ENCODE measurements around the gene STIM2. TPM values are rescaled to one million over a fixed set of nuclear protein-coding genes. Genes with fewer than 3 reads are reported as not detected.

STIM2 gene
- total RNA-seq, 1 experiment from 2014 or later, result 15.5 TPM

GRCh38 chr4:26827798-26828197 is 32.8 kb upstream of the STIM2 start:
- ATAC-seq, result no peak
- TF ChIP-seq, protein P1, sequence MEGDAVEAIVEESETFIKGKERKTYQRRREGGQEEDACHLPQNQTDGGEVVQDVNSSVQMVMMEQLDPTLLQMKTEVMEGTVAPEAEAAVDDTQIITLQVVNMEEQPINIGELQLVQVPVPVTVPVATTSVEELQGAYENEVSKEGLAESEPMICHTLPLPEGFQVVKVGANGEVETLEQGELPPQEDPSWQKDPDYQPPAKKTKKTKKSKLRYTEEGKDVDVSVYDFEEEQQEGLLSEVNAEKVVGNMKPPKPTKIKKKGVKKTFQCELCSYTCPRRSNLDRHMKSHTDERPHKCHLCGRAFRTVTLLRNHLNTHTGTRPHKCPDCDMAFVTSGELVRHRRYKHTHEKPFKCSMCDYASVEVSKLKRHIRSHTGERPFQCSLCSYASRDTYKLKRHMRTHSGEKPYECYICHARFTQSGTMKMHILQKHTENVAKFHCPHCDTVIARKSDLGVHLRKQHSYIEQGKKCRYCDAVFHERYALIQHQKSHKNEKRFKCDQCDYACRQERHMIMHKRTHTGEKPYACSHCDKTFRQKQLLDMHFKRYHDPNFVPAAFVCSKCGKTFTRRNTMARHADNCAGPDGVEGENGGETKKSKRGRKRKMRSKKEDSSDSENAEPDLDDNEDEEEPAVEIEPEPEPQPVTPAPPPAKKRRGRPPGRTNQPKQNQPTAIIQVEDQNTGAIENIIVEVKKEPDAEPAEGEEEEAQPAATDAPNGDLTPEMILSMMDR (conservative IDR thresholded peaks at IDR 0.05; ENCODE audit: low read depth, low read length), result no peak
- Histone ChIP-seq H4K20me1 (ENCODE audit: low read length) (no peaks in the 10 kb centered on the region), H3K27ac (ENCODE audit: low read length) (no peak overlapping the region), H3K79me2 (ENCODE audit: low read length) (no peaks in the 10 kb centered on the region), H3K4me3 (ENCODE audit: low read length) (no peak overlapping the region), H2AFZ (ENCODE audit: low read length) (no peak overlapping the region), H3K4me2 (ENCODE audit: low read length) (no peak overlapping the region), H3K9me3 (ENCODE audit: low read length) (no peaks in the 10 kb centered on the region), H3K27me3 (ENCODE audit: low read length) (no peaks in the 10 kb centered on the region), H3K4me1 (ENCODE audit: insufficient read depth, low read length) (no peaks in the 10 kb centered on the region), H3F3A (ENCODE audit: low read length, unreplicated experiment) (no peaks in the 10 kb centered on the region), H3K36me3 (ENCODE audit: low read depth, low read length) (no peaks in the 10 kb centered on the region), H3K9ac (ENCODE audit: low read length) (no peak overlapping the region), H3K9me2 (replicated peaks; ENCODE audit: low read length) (no peaks in the 10 kb centered on the region)
- intact Hi-C loops (cut with micrococcal nuclease), result no loop called here
- POLR2A ChIA-PET (ENCODE audit: unreplicated experiment), result no interaction called here
- BruUV-seq (replicated peaks), result no TSS peak
- DNase-seq, result no peak
- CTCF ChIA-PET, result no interaction called here

DNA sequence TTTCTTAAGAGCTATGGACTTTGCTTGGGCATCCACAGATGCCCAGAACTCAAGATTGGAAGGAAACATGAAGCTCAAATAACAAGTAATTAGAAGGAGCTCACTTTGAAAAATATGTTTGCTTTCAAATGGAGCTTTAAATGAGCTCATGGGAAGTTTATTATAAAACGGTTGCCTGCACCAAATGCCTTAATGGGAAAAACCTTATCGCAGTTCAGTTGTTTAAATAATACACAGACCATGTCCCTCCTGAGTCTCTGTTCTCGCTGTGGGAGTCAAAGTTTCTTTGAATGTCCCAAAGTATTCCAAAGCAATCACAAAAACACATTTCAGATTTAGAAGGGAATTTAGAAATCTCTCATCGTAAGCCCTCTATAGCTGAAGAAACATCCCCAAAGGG is 31.6 kb upstream of the STIM2 start:
- TF ChIP-seq, protein P1 (conservative IDR thresholded peaks at IDR 0.05; ENCODE audit: low read depth, low read length), result no peak
- no peak for TF ChIP-seq EZH2phosphoT487 (IDR thresholded peaks at IDR 0.05; ENCODE audit: borderline replicate concordance, low read length)
- Histone ChIP-seq H3K4me2 (ENCODE audit: low read length) (no peak overlapping the region), H3K79me2 (ENCODE audit: low read length) (no peaks in the 10 kb centered on the region), H3K9me2 (replicated peaks; ENCODE audit: low read length) (no peaks in the 10 kb centered on the region), H3K4me1 (ENCODE audit: insufficient read depth, low read length) (no peaks in the 10 kb centered on the region), H2AFZ (ENCODE audit: low read length) (no peak overlapping the region), H3K9me3 (ENCODE audit: low read length) (no peaks in the 10 kb centered on the region), H3K27ac (ENCODE audit: low read length) (no peak overlapping the region), H3K27me3 (ENCODE audit: low read length) (no peaks in the 10 kb centered on the region), H3K9ac (ENCODE audit: low read length) (no peak overlapping the region), H3K4me3 (ENCODE audit: low read length) (no peak overlapping the region), H3F3A (ENCODE audit: low read length, unreplicated experiment) (no peaks in the 10 kb centered on the region), H3K36me3 (ENCODE audit: low read depth, low read length) (no peaks in the 10 kb centered on the region), H4K20me1 (ENCODE audit: low read length) (no peaks in the 10 kb centered on the region)
- intact Hi-C loops (cut with micrococcal nuclease), result no loop called here
- ChIA-PET CTCF (no interaction called here), POLR2A (ENCODE audit: unreplicated experiment) (no interaction called here)
- no TSS peak for BruUV-seq (replicated peaks)
- no peak for ATAC-seq
- no peak for DNase-seq

- no peaks in the 10 kb centered on the region for H3F3A ChIP-seq (ENCODE audit: low read length, unreplicated experiment)
- no peak overlapping the region for H3K27ac ChIP-seq (ENCODE audit: low read length)
- intact Hi-C loops (cut with micrococcal nuclease), result no loop called here
- H3K36me3 ChIP-seq (ENCODE audit: low read depth, low read length), result no peaks in the 10 kb centered on the region
- no peaks in the 10 kb centered on the region for H4K20me1 ChIP-seq (ENCODE audit: low read length)
- H2AFZ ChIP-seq (ENCODE audit: low read length), result no peak overlapping the region
- BruUV-seq (replicated peaks), result no TSS peak
- ChIA-PET CTCF (no interaction called here), POLR2A (ENCODE audit: unreplicated experiment) (no interaction called here)
- H3K79me2 ChIP-seq (ENCODE audit: low read length), result no peaks in the 10 kb centered on the region
- ATAC-seq (no peak), DNase-seq (no peak)
- no peak overlapping the region for H3K4me3 ChIP-seq (ENCODE audit: low read length)
- no peaks in the 10 kb centered on the region for H3K9me3 ChIP-seq (ENCODE audit: low read length)
- no peak overlapping the region for H3K9ac ChIP-seq (ENCODE audit: low read length)
- TF ChIP-seq EZH2phosphoT487 (IDR thresholded peaks at IDR 0.05; ENCODE audit: borderline replicate concordance, low read length) (no peak), EZH2 (IDR thresholded peaks at IDR 0.05; ENCODE audit: low read length, unreplicated experiment) (no peak)
- TF ChIP-seq, protein P1 (conservative IDR thresholded peaks at IDR 0.05; ENCODE audit: low read depth, low read length), result no peak
- no peaks in the 10 kb centered on the region for H3K9me2 ChIP-seq (replicated peaks; ENCODE audit: low read length)
- H3K27me3 ChIP-seq (ENCODE audit: low read length), result no peaks in the 10 kb centered on the region
- no peaks in the 10 kb centered on the region for H3K4me1 ChIP-seq (ENCODE audit: insufficient read depth, low read length)
- H3K4me2 ChIP-seq (ENCODE audit: low read length), result no peak overlapping the region
Observed at GRCh38 chr4:26830033-26830432, 30.6 kb upstream of the STIM2 start.

Data from PC-3 (cell line).